GM12875 (cell line): ENCODE measurements around the gene PDGFC.

Experiments
- H3K4me3 ChIP-seq: one replicate; pipeline ENCODE4 v1.5.1; 2011; ENCODE audit warnings: low read depth, low read length, control low read depth
- CTCF ChIP-seq: IDR thresholded peaks from 2 replicates; pipeline ENCODE4 v1.5.1; 2011; ENCODE audit warnings: low read depth, mild to moderate bottlenecking, control low read depth, inconsistent platforms, low read length, moderate library complexity, borderline replicate concordance; ENCODE audit not compliant: insufficient read depth

The PDGFC gene

GRCh38 chr4:156992943-156993342 is 21.3 kb upstream of the PDGFC start:
- H3K4me3 ChIP-seq: no peak overlapping the region
- no peak for TF ChIP-seq CTCF

- H3K4me3 ChIP-seq: no peak overlapping the region
- no peak for TF ChIP-seq CTCF
Observed at GRCh38 chr4:156991161-156991560, 19.6 kb upstream of the PDGFC start.

GRCh38 chr4:156983366-156983765 is 11.8 kb upstream of the PDGFC start:
- no peak for TF ChIP-seq CTCF
- H3K4me3 ChIP-seq: no peak overlapping the region

- no peak overlapping the region for H3K4me3 ChIP-seq
- TF ChIP-seq CTCF: no peak
Observed at GRCh38 chr4:156981262-156981769, 9.7 kb upstream of the PDGFC start.

- TF ChIP-seq CTCF: no peak
- no peak overlapping the region for H3K4me3 ChIP-seq
Observed at GRCh38 chr4:156977435-156978160, 6.0 kb upstream of the PDGFC start.

GRCh38 chr4:156976147-156976546 is 4.5 kb upstream of the PDGFC start:
- no peak for TF ChIP-seq CTCF
- no peak overlapping the region for H3K4me3 ChIP-seq

GRCh38 chr4:156975686-156976085 is 4.1 kb upstream of the PDGFC start:
- H3K4me3 ChIP-seq: no peak overlapping the region
- TF ChIP-seq CTCF: no peak
